Gastroesophageal sphincter (tissue), 4 donors: ENCODE measurements around the gene OSBPL1A. TPM values are rescaled to one million over a fixed set of nuclear protein-coding genes. Genes with fewer than 3 reads are reported as not detected.

ENCODE experiments used
- ATAC-seq: fragments of 150-250 bp; one replicate; pipeline ENCODE4 v1.9.1; 2016; ENCODE audit warnings: mild to moderate bottlenecking, moderate library complexity
- H3K27ac ChIP-seq, 4 donors: fragments of 200-600 bp; sonication (generic) in 3 of 4; 1 replicate in 3 of 4; 2 replicates in 1 of 4; pipeline ENCODE4 v1.5.1; 2016 to 2019
- H3K27me3 ChIP-seq: fragments of 200-600 bp; sonication (generic); one replicate; pipeline ENCODE4 v1.5.1; 2019
- H3K36me3 ChIP-seq, 2 donors: fragments of 200-600 bp; sonication (generic); one replicate each; pipeline ENCODE4 v1.5.1; 2019; ENCODE audit warnings: control low read depth in 1 of 2
- H3K4me1 ChIP-seq, 3 donors: fragments of 200-600 bp; sonication (generic); 1 replicate in 2 of 3; 2 replicates in 1 of 3; pipeline ENCODE4 v1.5.1; 2016 to 2019; ENCODE audit warnings: control low read depth in 2 of 3
- H3K4me3 ChIP-seq, 2 donors: fragments of 200-600 bp; sonication (generic); one replicate each; pipeline ENCODE4 v1.5.1; 2019; ENCODE audit warnings: mild to moderate bottlenecking in 1 of 2, moderate library complexity in 1 of 2
- H3K9me3 ChIP-seq, 3 donors: fragments of 200-600 bp; sonication (generic); one replicate each; pipeline ENCODE4 v1.5.1; 2017 to 2019; ENCODE audit warnings: control low read depth in 2 of 3
- EP300 ChIP-seq: sonication (generic); formaldehyde crosslinking; IDR thresholded peaks from one replicate; pipeline ENCODE4 v1.6.1; 2017; ENCODE audit warnings: antibody characterized with exemption, mild to moderate bottlenecking
- POLR2A ChIP-seq, 2 donors: fragments of 450-650 bp; IDR thresholded peaks; one replicate each; pipeline ENCODE4 v1.6.1; 2017; ENCODE audit warnings: antibody characterized with exemption in 2 of 2, mild to moderate bottlenecking in 2 of 2, moderate library complexity in 1 of 2
- POLR2AphosphoS5 ChIP-seq: sonication (generic); formaldehyde crosslinking; IDR thresholded peaks from one replicate; pipeline ENCODE4 v1.6.1; 2017; ENCODE audit warnings: antibody characterized with exemption
- WGBS, 2 donors: methylation state at CpG; one replicate each; pipeline ENCODE4 v1.1.5; 2018; ENCODE audit warnings: low coverage in 1 of 2; 5-methylcytosine and 5-hydroxymethylcytosine counted together
- total RNA-seq, 4 donors: library from RNA; depleted of rRNA; stranded (reverse); fragments of >200 nt; gene quantifications; one replicate each; pipeline ENCODE4 v1.1.0, GENCODE V29; 2016
- TF ChIP-seq, protein P1 (sequence below), 4 experiments: fragments of 200-600 bp in 2 of 4; fragments of 450-650 bp in 2 of 4; sonication (generic) in 1 of 4; IDR thresholded peaks; one replicate each; pipeline ENCODE4 v1.5.1; 2017 to 2019; ENCODE audit warnings: antibody characterized with exemption in 4 of 4, mild to moderate bottlenecking in 2 of 4, moderate library complexity in 2 of 4

Gene OSBPL1A
- total RNA-seq, 4 donors from 2014 or later, result 97.1 to 120 (median 116) TPM

DNA sequence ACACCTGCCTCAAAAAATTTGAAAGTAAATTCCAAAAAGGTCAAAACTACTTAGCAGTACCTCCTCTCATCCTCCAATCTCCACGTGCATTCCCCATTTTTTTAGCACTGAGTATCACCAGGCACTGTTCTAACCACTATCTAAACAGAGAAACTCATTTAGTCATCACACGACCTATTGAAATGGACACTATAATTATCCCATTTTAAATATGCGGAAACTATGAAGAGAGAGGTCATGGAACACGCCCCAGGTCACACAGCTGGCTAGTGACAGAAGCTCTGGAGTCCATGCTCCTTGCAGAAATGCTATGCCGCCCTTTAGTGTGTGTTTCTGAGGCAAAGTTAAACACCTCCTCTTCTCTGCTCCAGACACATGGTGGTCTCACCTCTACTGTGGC lies 159.2 kb downstream of the OSBPL1A start:
- Histone ChIP-seq H3K27ac (no peak overlapping the region), H3K27me3 (no peaks in the 10 kb centered on the region), H3K36me3 (peaks cover 0 to 45% of the 10 kb centered on the region in 2 donors), H3K4me1 (peaks cover 0 to 21% (median 0%) of the 10 kb centered on the region in 3 donors), H3K9me3 (no peaks in the 10 kb centered on the region), H3K4me3 (no peak overlapping the region)
- WGBS, 2 donors, result 48 to 68% methylated on average over 3 to 5 of the region's 5 CpGs
- TF ChIP-seq, protein P1, sequence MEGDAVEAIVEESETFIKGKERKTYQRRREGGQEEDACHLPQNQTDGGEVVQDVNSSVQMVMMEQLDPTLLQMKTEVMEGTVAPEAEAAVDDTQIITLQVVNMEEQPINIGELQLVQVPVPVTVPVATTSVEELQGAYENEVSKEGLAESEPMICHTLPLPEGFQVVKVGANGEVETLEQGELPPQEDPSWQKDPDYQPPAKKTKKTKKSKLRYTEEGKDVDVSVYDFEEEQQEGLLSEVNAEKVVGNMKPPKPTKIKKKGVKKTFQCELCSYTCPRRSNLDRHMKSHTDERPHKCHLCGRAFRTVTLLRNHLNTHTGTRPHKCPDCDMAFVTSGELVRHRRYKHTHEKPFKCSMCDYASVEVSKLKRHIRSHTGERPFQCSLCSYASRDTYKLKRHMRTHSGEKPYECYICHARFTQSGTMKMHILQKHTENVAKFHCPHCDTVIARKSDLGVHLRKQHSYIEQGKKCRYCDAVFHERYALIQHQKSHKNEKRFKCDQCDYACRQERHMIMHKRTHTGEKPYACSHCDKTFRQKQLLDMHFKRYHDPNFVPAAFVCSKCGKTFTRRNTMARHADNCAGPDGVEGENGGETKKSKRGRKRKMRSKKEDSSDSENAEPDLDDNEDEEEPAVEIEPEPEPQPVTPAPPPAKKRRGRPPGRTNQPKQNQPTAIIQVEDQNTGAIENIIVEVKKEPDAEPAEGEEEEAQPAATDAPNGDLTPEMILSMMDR (IDR thresholded peaks at IDR 0.05), result no peak
- TF ChIP-seq POLR2AphosphoS5, result no peak
- no peak for TF ChIP-seq EP300
- TF ChIP-seq POLR2A (IDR thresholded peaks at IDR 0.05), result no peak
- no peak for ATAC-seq

DNA sequence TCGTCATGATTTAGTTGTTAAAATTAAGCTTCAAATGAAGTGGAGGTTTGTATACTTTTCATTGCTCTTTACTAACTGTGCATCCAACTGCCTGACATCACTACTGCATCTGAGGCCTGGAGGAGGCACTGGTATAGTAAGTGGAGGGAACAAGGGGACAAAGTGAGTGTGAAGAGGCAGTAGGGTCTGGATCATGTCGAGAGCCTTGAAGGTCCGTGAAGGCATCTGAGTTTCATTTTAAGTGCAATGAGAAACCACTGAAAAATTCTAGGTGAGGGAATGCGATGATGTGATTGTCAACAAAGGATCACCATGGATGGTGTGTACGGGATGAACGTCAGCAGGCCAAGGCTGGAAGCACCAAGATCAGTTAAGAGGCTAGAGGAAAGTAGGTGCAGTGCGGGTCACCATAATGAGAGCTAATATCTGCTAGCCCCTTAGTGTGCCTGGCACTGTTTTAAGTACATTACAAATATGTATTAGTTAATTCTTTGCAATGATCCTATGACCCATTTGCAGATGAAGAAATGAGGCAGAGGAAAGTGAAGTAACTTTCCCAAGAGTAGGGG lies 162.7 kb downstream of the OSBPL1A start:
- 82 to 87% methylated on average over 7 of the region's 7 CpGs for WGBS, 2 donors
- Histone ChIP-seq H3K9me3 (no peaks in the 10 kb centered on the region), H3K27me3 (no peaks in the 10 kb centered on the region), H3K4me3 (no peak overlapping the region), H3K36me3 (peaks cover 0 to 45% of the 10 kb centered on the region in 2 donors), H3K27ac (peak overlapping the region in 1 of 4 donors; percentile 25), H3K4me1 (peaks cover 7 to 47% (median 16%) of the 10 kb centered on the region in 3 donors)
- TF ChIP-seq POLR2AphosphoS5 (no peak), POLR2A (IDR thresholded peaks at IDR 0.05) (no peak)
- TF ChIP-seq, protein P1 (IDR thresholded peaks at IDR 0.05), result no peak
- no peak for ATAC-seq

DNA sequence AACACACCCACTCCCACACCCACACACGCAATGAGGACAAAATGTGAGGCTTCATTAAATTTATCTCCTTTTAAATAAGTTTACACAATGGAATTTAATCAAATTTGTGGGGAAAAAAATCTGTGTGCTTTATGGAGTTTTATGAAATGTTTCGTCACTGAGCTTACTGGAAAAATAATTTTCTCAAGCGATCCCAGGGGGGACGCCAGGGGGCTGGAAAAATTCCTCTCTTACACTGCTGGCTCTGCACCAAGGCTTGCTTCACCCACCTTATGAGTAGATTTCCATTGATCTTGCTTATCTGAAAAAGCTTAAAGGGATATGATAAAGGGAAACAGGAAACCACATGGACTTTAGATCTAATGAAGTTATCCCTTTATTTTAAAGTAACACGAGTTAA lies 163.3 kb downstream of the OSBPL1A start:
- H3K4me1 ChIP-seq, result peaks cover 7 to 48% (median 16%) of the 10 kb centered on the region in 3 donors
- peaks cover 0 to 45% of the 10 kb centered on the region in 2 donors for H3K36me3 ChIP-seq
- H3K27me3 ChIP-seq, result no peaks in the 10 kb centered on the region
- no peaks in the 10 kb centered on the region for H3K9me3 ChIP-seq
- ATAC-seq, result no peak
- TF ChIP-seq POLR2AphosphoS5 (no peak), POLR2A (IDR thresholded peaks at IDR 0.05) (no peak), EP300 (no peak)
- TF ChIP-seq, protein P1 (IDR thresholded peaks at IDR 0.05), result no peak
- H3K4me3 ChIP-seq, result no peak overlapping the region
- 76 to 88% methylated on average over 5 of the region's 5 CpGs for WGBS, 2 donors
- H3K27ac ChIP-seq, result peak overlapping the region in 1 of 4 donors; percentile 35

DNA sequence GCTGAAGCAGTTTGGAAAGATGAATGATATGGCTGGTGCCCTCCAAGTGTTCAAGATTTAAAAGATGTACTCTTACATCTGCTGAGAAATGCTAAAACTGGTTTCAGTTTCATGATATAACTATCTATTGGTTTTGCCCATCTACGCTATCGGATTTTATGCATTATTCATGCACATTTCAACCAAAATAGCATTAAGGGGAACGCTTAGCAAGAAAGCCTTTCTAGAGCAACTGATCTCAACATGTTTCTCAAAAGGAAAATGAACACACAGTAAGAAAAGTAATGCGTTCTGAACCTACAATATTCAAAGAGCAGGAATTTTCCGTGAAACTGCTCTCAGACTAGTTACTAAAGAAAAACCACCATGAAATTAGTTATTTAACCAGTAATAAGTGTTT lies 164.8 kb downstream of the OSBPL1A start:
- TF ChIP-seq POLR2A (IDR thresholded peaks at IDR 0.05) (no peak), EP300 (no peak), POLR2AphosphoS5 (no peak)
- TF ChIP-seq, protein P1 (IDR thresholded peaks at IDR 0.05), result no peak
- Histone ChIP-seq H3K9me3 (no peaks in the 10 kb centered on the region), H3K4me1 (peaks cover 7 to 41% (median 16%) of the 10 kb centered on the region in 3 donors), H3K36me3 (peaks cover 0 to 31% of the 10 kb centered on the region in 2 donors), H3K4me3 (no peak overlapping the region), H3K27ac (peak overlapping the region; percentile 54 to 75 (median 72)), H3K27me3 (no peaks in the 10 kb centered on the region)
- no peak for ATAC-seq
- 92 to 96% methylated on average over 5 of the region's 5 CpGs for WGBS, 2 donors
